Right hindlimb (tissue), 1 donor: ENCODE results near the gene FAM53B.

Experiments used
- DNase-seq: peaks from one replicate; pipeline ENCODE4 v3.0.0-alpha.2; 2018

Gene FAM53B

GRCh38 chr10:124658591-124659242 lies 85.5 kb downstream of the FAM53B start:
- DNase-seq, result no peak

DNA sequence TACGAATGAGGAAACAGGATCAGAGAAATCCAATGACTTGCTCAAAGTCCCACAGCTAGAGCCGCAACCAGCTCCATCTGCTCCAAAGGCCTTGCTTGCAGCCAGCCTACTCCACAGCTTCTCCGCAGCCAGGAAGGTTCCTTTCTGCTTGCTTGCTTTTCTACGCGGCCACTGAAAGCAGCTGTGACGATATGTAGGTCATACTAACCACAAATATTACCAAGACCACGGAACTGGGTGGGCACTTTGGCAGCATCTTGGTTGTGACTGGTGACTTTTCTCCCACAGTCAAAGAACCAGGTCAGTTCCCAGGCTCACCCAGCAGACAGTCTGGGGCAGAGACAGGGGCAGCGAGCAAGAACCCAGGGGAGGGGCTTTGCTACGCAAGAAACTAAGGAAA lies 86.4 kb downstream of the FAM53B start:
- no peak for DNase-seq

- DNase-seq, result no peak
Measured at GRCh38 chr10:124656541-124656940, 87.6 kb downstream of the FAM53B start.

- DNase-seq, result no peak
Measured at GRCh38 chr10:124656113-124656490, 88.1 kb downstream of the FAM53B start.

- no peak for DNase-seq
Measured at GRCh38 chr10:124655191-124656112, 88.7 kb downstream of the FAM53B start.

DNA sequence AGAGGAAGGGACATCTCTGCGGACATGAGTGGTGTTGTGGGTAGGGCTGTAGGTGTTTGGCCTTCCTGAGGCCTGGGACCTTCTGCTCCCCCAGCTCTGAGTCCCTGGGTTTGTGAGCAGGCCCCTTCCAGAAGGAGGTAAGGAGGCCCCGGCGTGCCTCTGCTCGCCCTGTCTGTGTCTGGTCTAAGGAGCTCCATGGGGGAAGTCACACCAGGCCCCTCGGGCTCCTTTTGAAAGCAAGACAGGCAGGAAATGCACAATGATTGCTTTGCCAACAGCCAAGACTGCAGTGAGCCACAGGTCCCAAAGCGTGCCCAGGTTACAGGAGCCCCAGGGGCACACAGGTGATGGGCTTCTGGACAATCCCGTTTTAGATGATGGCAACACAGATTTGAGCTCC lies 89.5 kb downstream of the FAM53B start:
- DNase-seq, result no peak

- DNase-seq, result no peak
Measured at GRCh38 chr10:124653811-124654651, 90.1 kb downstream of the FAM53B start.

DNA sequence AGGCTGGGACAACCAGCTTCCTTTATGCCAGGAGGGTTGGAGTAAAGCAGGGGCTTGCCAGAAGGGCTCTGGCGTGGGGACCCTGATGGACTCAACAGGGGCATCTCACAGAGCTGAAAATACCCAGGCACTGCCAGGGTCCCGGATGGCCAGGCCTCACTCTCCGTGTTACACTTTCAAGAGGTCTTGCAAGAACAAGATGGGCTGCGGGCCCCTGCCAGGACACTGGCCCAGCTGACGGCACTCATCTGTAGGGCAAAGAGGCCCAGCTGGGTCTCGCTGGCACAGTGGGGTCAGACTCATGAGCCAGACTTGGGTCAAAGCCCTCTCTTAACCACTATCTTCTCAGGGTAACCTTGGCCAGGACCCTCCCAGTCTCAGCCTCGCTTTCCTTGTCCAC lies 90.9 kb downstream of the FAM53B start:
- no peak for DNase-seq

GRCh38 chr10:124652701-124653100 lies 91.5 kb downstream of the FAM53B start:
- no peak for DNase-seq

- DNase-seq, result no peak
Measured at GRCh38 chr10:124652200-124652599, 92.0 kb downstream of the FAM53B start.

GRCh38 chr10:124651402-124651891 lies 92.7 kb downstream of the FAM53B start:
- DNase-seq, result no peak

- DNase-seq, result no peak
Measured at GRCh38 chr10:124650820-124651401, 93.3 kb downstream of the FAM53B start.

- no peak for DNase-seq
Measured at GRCh38 chr10:124650263-124650662, 93.9 kb downstream of the FAM53B start.

DNA sequence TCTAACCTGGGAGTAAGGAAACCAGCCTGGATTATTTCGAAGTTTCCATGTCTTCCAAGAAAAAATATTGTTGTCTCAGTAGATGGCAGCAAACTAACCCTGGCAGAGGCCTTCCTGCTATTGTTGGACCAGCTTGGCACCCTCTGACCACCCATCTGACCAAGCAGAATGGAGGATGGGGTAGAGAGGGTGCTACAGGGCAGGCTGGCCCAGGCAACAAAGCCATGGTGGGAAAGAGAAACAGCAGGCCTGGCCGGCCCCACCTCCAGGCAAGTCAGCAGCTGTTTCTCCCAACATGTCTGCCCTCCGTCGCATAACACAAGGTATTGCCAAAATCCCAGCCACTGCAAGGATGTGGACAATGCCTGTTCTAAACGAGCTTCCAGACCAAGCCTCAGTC lies 95.0 kb downstream of the FAM53B start:
- peak; percentile 65 for DNase-seq

DNA sequence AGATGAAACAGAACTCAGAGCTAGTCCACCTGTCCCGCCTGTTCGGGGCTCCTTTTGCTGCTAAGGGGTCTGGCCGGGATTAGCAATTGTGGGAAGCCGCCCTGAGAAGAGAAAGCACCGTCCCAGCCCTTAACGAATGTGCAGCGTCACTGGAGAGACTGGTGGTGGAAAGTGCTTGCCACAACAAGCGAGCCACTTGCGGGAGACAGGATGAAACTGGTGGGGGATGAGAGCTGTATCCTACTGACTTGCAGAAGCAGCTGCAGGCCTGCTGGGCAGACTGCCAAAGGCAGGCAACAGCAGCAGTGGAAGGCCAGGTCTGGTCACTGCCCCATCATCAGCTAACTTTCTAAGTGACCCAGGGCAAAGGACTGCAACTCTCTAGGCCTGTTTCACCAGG lies 95.4 kb downstream of the FAM53B start:
- DNase-seq, result peak; percentile 89

- no peak for DNase-seq
Measured at GRCh38 chr10:124648131-124648475, 96.1 kb downstream of the FAM53B start.

DNA sequence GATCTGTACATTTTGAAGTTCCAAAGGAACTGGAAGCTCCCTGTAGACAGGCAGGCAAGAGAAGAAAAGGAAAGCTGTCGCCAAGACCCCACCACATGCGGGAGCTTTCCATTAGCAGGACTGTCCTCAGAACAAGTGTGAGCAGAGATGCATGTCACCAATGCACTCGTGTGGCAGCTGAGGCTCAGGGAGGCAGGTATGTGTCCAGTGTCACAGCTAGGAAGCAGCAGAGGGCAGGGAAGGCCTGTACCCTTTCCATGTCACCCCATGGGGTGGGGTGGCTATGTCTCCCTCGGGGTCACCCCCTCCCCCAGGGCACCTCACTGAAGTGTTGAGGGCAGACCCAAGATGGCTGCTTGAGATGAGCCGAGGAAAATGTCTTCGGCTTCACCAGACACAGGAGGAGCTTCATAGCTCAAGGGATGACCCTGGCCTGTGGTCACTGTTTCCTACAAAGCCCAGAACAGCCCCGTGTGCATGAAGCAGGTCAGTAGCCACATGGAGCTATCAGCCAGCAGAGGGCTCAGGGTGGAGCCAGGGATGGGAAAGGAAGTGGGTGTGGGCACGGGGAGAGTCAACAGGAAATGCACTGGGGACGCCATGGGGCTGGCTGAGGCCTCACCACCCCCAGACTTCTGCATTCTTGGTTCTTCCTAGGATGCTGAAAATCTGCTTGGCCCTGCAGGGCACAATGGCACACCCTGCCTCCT lies 96.6 kb downstream of the FAM53B start:
- no peak for DNase-seq

- no peak for DNase-seq
Measured at GRCh38 chr10:124646483-124647352, 97.5 kb downstream of the FAM53B start.

- DNase-seq, result no peak
Measured at GRCh38 chr10:124645467-124646095, 98.6 kb downstream of the FAM53B start.

DNA sequence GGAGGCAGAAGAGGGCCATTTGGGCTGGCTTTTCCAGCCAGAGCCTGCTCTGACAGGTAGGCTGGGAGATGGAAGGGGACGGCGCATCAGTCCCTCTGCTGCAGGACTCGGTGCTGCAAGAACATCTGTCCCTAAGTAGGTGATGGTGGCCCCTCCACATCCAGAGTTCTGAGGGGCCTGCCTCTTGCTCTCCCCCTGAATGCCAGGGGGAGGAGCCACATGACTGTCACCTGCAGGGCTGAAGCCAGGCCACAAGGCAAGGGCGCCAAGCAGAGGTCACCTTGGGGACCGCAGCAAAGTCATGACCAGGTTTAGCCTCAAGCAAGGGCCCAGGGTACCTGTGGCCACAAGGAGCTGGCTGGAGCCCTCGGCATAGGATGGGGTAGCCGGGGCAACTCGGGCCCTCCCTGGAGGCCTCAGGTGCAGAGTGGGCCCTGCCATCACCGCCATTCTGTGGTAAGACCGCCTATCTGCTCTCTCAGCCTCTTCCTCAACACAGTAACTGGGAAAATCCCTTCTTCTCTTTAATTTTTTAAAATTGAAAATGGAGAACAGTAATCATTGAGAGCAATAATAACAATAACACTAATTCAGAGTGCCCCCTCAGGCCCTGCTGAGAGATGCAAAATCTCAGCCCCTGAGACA lies 99.3 kb downstream of the FAM53B start:
- no peak for DNase-seq
